Type B pancreatic cell (in vitro differentiated cells): Measurements from ENCODE around the gene PDIA6. TPM values are rescaled to one million over a fixed set of nuclear protein-coding genes. Genes with fewer than 3 reads are reported as not detected.

Experiments
- DNase-seq: peaks from one replicate; pipeline ENCODE4 v3.0.0; 2021; ENCODE audit warnings: mixed read lengths; ENCODE audit not compliant: unreplicated experiment; ENCODE audit errors: extremely low spot score
- H3K27ac Mint-ChIP-seq: 2 replicates; pipeline ENCODE4 v1.8.0; 2021; ENCODE audit warnings: mild to moderate bottlenecking, mixed read lengths
- H3K27me3 Mint-ChIP-seq: 2 replicates; pipeline ENCODE4 v1.8.0; 2021; ENCODE audit warnings: mixed read lengths
- H3K36me3 Mint-ChIP-seq: 2 replicates; pipeline ENCODE4 v1.8.0; 2021; ENCODE audit warnings: mixed read lengths
- H3K4me1 Mint-ChIP-seq: one replicate; pipeline ENCODE4 v1.8.0; 2021; ENCODE audit warnings: mixed read lengths; ENCODE audit not compliant: unreplicated experiment
- H3K4me3 Mint-ChIP-seq: 2 replicates; pipeline ENCODE4 v1.8.0; 2021; ENCODE audit warnings: mild to moderate bottlenecking, mixed read lengths
- H3K9me3 Mint-ChIP-seq: 2 replicates; pipeline ENCODE4 v1.8.0; 2021; ENCODE audit warnings: mixed read lengths
- CTCF ChIP-seq: fragments of 200-600 bp; sonication (generic); conservative IDR thresholded peaks from 2 replicates; pipeline ENCODE4 v1.5.0; 2021; ENCODE audit warnings: antibody characterized with exemption, mild to moderate bottlenecking
- total RNA-seq: library from RNA; stranded (reverse); gene quantifications from 2 replicates; pipeline ENCODE4 v1.2.1, GENCODE V29; 2021; ENCODE audit warnings: low replicate concordance

PDIA6 gene
- total RNA-seq, 1 donor from 2014 or later = 281 TPM

GRCh38 chr2:10755621-10756020 lies 57.0 kb downstream of the PDIA6 start:
- Mint-ChIP-seq H3K4me1 (no peaks in the 10 kb centered on the region), H3K4me3 (no peak overlapping the region), H3K27ac (no peak overlapping the region), H3K36me3 (no peaks in the 10 kb centered on the region), H3K27me3 (no peaks in the 10 kb centered on the region), H3K9me3 (no peaks in the 10 kb centered on the region)
- DNase-seq = no peak
- no peak for TF ChIP-seq CTCF

DNA sequence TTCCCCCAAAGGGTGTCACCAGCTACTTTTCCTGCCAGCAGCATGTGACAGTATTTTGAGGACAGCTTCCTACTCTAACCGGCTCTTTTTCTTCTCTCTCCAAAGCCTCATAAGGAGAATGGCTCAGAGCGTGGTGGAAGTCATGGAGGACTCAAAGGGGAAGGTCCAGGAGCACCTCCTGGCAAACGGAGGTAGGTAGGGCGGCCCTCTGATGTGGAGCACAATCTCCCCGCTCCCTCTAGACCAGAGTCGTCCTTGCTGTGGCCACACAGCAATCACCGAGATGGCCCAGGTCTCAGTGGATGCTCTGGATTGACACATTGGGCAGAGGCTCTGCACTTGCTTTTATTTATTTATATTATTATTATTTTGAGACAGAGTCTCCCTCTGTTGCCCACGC lies 58.7 kb downstream of the PDIA6 start:
- Mint-ChIP-seq H3K36me3 (no peaks in the 10 kb centered on the region), H3K9me3 (no peaks in the 10 kb centered on the region), H3K4me1 (no peaks in the 10 kb centered on the region), H3K27ac (no peak overlapping the region), H3K4me3 (no peak overlapping the region), H3K27me3 (no peaks in the 10 kb centered on the region)
- no peak for DNase-seq
- no peak for TF ChIP-seq CTCF

DNA sequence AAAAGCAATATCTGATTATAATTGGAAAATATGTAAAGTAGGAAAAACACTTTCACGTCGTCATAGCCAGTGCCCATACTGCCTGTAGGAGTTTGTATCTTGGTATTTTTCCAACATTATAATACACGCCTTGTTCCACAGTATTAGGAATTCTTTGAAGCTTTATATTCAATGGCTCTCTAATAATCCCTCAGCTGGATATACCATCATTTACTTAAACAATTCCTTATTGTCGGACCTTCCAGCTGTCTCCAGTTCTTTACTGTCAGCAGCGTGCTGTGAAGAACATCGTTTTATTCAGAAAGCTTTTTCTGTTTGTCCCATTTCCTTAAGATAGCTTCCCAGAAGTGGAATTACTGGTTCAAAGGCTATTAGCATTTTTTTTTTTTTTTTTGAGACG lies 59.4 kb downstream of the PDIA6 start:
- no peak for DNase-seq
- Mint-ChIP-seq H3K4me3 (no peak overlapping the region), H3K4me1 (no peaks in the 10 kb centered on the region), H3K27me3 (no peaks in the 10 kb centered on the region), H3K36me3 (no peaks in the 10 kb centered on the region), H3K9me3 (no peaks in the 10 kb centered on the region), H3K27ac (no peak overlapping the region)
- TF ChIP-seq CTCF = no peak

DNA sequence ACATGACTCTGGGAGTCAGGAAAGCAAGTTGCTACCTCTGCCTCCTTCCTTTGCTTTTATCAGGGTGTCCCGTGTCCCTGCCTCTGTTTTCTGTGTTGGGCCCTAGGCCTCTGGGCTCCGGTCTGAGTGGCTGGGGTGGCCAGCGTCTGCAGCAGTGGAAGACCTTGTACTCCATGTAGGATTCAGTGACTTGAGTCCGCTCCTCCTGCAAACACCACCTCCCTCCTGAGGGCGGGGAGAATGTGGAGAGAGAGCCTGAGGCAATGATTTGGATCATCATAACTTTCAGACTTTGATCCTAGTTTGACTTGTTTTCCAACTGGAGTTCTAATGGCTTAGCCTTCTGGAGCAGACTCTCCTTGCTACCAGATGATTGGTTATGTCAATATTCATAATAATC lies 60.3 kb downstream of the PDIA6 start:
- H3K9me3 Mint-ChIP-seq = no peaks in the 10 kb centered on the region
- DNase-seq = no peak
- H3K36me3 Mint-ChIP-seq = no peaks in the 10 kb centered on the region
- H3K4me3 Mint-ChIP-seq = no peak overlapping the region
- TF ChIP-seq CTCF = no peak
- H3K4me1 Mint-ChIP-seq = no peaks in the 10 kb centered on the region
- no peaks in the 10 kb centered on the region for H3K27me3 Mint-ChIP-seq
- H3K27ac Mint-ChIP-seq = peak overlapping the region; percentile 82

GRCh38 chr2:10750610-10751009 lies 62.0 kb downstream of the PDIA6 start:
- no peak for TF ChIP-seq CTCF
- no peaks in the 10 kb centered on the region for H3K27me3 Mint-ChIP-seq
- no peaks in the 10 kb centered on the region for H3K4me1 Mint-ChIP-seq
- H3K27ac Mint-ChIP-seq = no peak overlapping the region
- H3K4me3 Mint-ChIP-seq = no peak overlapping the region
- no peaks in the 10 kb centered on the region for H3K36me3 Mint-ChIP-seq
- H3K9me3 Mint-ChIP-seq = no peaks in the 10 kb centered on the region
- DNase-seq = no peak

- Mint-ChIP-seq H3K27ac (no peak overlapping the region), H3K4me3 (no peak overlapping the region), H3K4me1 (no peaks in the 10 kb centered on the region), H3K9me3 (no peaks in the 10 kb centered on the region), H3K36me3 (no peaks in the 10 kb centered on the region), H3K27me3 (no peaks in the 10 kb centered on the region)
- no peak for DNase-seq
- no peak for TF ChIP-seq CTCF
Observed at GRCh38 chr2:10742666-10743065, 69.9 kb downstream of the PDIA6 start.
